Activated B cell treated with CpG ODN at 0.5 μM for 24 hours (primary cell): ENCODE data around the gene TBXA2R. TPM values are rescaled to one million over a fixed set of nuclear protein-coding genes. Genes with fewer than 3 reads are reported as not detected.

ENCODE experiments used
- ATAC-seq: fragments of 200-7000 bp; cut with Tn5 transposase; one replicate; pipeline ENCODE4 v1.10.0; 2021; ENCODE audit warnings: low read depth, mild to moderate bottlenecking, moderate library complexity
- CTCF ChIA-PET: fragments of 350-600 bp; sonication (Branson Sonifier 250); formaldehyde crosslinking; loops from one replicate; lab custom pipeline; 2021; ENCODE audit warnings: antibody characterized with exemption; lab: Charles Lee
- POLR2A ChIA-PET: fragments of 350-600 bp; sonication (Branson Sonifier 250); formaldehyde crosslinking; loops from one replicate; lab custom pipeline; 2021; ENCODE audit warnings: antibody characterized with exemption; lab: Charles Lee
- DNase-seq: peaks from one replicate; pipeline ENCODE4 v3.0.0; 2022
- H3K27ac Mint-ChIP-seq: one replicate; pipeline ENCODE4 v1.8.0; 2020; ENCODE audit warnings: mixed read lengths
- H3K27me3 Mint-ChIP-seq: one replicate; pipeline ENCODE4 v1.8.0; 2021; ENCODE audit warnings: mixed read lengths
- H3K36me3 Mint-ChIP-seq: one replicate; pipeline ENCODE4 v1.8.0; 2021; ENCODE audit warnings: low read depth, mixed read lengths
- H3K4me1 Mint-ChIP-seq: one replicate; pipeline ENCODE4 v1.8.0; 2021; ENCODE audit warnings: mixed read lengths
- H3K4me3 Mint-ChIP-seq: one replicate; pipeline ENCODE4 v1.8.0; 2020; ENCODE audit warnings: mild to moderate bottlenecking, mixed read lengths
- H3K9me3 Mint-ChIP-seq: one replicate; pipeline ENCODE4 v1.8.0; 2020; ENCODE audit warnings: mixed read lengths
- intact Hi-C: fragments of 100-400 bp; cut with micrococcal nuclease; formaldehyde crosslinking; loops from one replicate; pipeline ENCODE4 v1.15.1; 2024
- total RNA-seq: library from RNA; stranded (reverse); gene quantifications from 2 replicates; pipeline ENCODE4 v1.2.3, GENCODE V29; 2022
- TF ChIP-seq, protein P1 (sequence below): fragments of 200-600 bp; IDR thresholded peaks from one replicate; pipeline ENCODE4 v1.8.0; 2022; ENCODE audit warnings: antibody characterized with exemption, mild to moderate bottlenecking

TBXA2R gene
- total RNA-seq, 1 donor from 2014 or later: 0.47 TPM

DNA sequence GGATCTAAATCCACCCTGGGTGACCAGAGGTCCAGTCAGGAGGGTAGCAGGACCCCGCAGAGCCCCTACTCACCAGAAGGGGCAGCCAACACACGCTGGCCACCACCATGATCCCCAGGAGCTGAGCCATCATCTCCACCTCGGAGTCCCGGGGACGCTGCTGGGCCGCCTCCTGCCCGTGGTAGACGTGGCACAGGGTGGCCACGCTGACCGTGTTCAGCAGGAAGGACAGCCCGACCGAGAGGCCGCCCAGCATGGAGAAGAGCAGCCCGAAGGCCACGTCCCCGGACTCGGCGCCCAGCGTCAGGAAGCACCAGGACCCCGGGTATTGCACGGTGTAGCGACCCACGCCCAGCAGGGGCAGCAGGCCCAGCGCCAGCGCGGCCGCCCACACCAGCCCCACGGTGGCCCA, 6.9 kb downstream of the TBXA2R start:
- Mint-ChIP-seq H3K4me3 (no peak overlapping the region), H3K27ac (no peak overlapping the region), H3K4me1 (peaks cover 3% of the 10 kb centered on the region)

DNA sequence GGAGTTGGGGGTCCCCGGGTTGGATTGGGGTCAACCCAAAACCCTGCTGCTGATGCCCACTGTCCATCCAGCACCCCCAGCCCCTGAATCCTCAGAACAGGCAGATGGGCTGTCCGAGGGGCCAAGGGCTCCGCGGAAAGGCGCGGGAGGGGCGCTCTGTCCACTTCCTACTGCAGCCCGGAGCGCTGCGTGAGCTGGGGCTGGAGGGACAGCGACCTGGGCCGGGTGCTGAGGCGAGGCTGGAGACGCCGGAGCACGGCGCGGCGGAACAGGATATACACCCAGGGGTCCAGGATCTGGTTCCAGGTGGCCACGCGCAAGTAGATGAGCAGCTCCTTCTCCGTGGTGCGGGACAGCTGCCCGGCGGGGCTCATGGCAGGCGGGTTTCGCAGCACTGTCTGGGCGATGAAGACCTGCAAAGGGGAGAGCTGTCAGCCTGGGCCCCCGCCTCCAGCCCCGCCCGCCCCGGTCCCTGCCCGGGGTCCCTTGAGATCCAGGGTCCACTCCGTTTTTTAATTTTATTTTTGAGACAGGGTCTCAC, 11.1 kb downstream of the TBXA2R start:
- no peak for ATAC-seq
- no peaks in the 10 kb centered on the region for H3K4me1 Mint-ChIP-seq
- POLR2A ChIA-PET: no interaction called here
- DNase-seq: no peak
- H3K27ac Mint-ChIP-seq: no peak overlapping the region
- no peak overlapping the region for H3K4me3 Mint-ChIP-seq
- no peaks in the 10 kb centered on the region for H3K27me3 Mint-ChIP-seq
- no peaks in the 10 kb centered on the region for H3K9me3 Mint-ChIP-seq
- intact Hi-C loops: no loop called here
- H3K36me3 Mint-ChIP-seq: no peaks in the 10 kb centered on the region
- TF ChIP-seq, protein P1, sequence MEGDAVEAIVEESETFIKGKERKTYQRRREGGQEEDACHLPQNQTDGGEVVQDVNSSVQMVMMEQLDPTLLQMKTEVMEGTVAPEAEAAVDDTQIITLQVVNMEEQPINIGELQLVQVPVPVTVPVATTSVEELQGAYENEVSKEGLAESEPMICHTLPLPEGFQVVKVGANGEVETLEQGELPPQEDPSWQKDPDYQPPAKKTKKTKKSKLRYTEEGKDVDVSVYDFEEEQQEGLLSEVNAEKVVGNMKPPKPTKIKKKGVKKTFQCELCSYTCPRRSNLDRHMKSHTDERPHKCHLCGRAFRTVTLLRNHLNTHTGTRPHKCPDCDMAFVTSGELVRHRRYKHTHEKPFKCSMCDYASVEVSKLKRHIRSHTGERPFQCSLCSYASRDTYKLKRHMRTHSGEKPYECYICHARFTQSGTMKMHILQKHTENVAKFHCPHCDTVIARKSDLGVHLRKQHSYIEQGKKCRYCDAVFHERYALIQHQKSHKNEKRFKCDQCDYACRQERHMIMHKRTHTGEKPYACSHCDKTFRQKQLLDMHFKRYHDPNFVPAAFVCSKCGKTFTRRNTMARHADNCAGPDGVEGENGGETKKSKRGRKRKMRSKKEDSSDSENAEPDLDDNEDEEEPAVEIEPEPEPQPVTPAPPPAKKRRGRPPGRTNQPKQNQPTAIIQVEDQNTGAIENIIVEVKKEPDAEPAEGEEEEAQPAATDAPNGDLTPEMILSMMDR: no peak
- CTCF ChIA-PET: interaction anchor here (0.6 kb wide), 1 partner anchor 28 kb away, joined by 3 read pairs; no protein-coding TSS in a partner anchor

More for the DNA sequence above, 6.9 kb downstream of the TBXA2R start:
- POLR2A ChIA-PET: no interaction called here
- Mint-ChIP-seq H3K27me3 (no peaks in the 10 kb centered on the region), H3K9me3 (no peaks in the 10 kb centered on the region), H3K36me3 (no peaks in the 10 kb centered on the region)
- DNase-seq: no peak
- intact Hi-C loops: no loop called here
- ATAC-seq: no peak
- TF ChIP-seq, protein P1: no peak
- CTCF ChIA-PET: no interaction called here

DNA sequence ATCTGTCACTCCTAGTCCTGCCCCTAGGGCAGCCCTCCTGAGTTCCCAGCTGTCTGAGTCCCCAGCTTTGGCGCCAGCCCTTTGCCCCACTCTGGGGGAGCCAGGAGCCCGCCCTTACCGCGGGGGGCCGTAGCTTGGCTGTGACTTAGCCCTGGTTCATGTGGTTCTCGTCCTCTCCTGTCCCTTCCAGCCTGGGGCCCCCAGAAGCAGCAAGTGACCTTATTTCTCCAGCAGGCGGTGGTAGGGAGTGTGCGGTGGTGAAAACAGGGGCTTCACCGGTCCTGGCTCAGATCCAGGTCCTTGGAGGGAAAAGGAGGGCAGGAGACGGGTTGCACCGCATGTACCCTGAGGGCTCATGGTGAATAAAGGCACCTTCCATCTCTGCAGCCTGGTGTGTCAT, 13.5 kb downstream of the TBXA2R start:
- no peak overlapping the region for H3K27ac Mint-ChIP-seq

DNA sequence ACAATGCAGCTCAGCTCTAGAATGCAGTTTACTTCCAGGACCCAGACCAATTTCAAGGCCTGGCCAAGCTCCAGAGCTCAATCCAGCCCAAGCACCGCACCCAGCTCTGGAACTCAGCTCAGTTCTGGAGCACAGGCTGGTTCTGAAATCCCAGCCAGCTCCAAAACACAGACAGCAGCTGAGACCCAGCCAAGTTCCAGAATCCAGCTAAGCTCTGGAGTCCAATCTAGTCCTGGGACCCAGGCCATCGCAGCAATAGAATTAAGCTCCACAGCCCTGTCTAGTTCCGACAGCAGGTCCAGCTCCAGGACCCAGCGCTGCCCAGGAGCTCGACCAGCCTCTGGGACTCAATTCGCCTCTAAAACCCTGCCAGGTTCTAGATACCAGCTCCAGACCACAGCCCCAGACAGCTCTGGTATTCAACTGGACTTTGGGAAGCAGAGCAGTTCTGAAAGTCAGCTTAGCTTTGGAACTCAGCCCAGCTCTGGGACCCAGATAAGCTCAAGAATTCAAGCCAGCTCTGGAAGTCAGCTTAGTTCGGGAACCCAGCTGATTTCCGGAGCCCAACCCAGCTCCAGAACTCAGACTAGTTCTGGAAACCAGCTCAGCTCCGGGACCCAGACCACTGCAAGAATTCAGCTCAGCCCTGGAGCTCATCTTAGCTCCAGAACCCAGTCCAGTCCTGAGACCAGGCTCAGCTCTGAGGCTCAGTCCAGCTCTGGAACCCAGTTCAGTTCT, 14.6 kb downstream of the TBXA2R start:
- DNase-seq (no peak), ATAC-seq (no peak)
- Mint-ChIP-seq H3K4me1 (no peaks in the 10 kb centered on the region), H3K27me3 (no peaks in the 10 kb centered on the region), H3K9me3 (no peaks in the 10 kb centered on the region), H3K27ac (no peak overlapping the region), H3K36me3 (no peaks in the 10 kb centered on the region), H3K4me3 (no peak overlapping the region)
- ChIA-PET POLR2A (no interaction called here), CTCF (interaction anchor here (1.3 to 1.5 kb wide), 3 partner anchors 15 to 126 kb away, joined by 3 to 6 read pairs (median 3); partner anchors contain the start of gene TBXA2R)
- TF ChIP-seq, protein P1: no peak
- intact Hi-C loops: no loop called here

More for the DNA sequence above, 13.5 kb downstream of the TBXA2R start:
- intact Hi-C loops: no loop called here
- H3K4me1 Mint-ChIP-seq: no peaks in the 10 kb centered on the region
- ATAC-seq (no peak), DNase-seq (no peak)
- ChIA-PET CTCF (no interaction called here), POLR2A (no interaction called here)
- no peaks in the 10 kb centered on the region for H3K27me3 Mint-ChIP-seq
- no peak overlapping the region for H3K4me3 Mint-ChIP-seq
- TF ChIP-seq, protein P1: no peak
- H3K36me3 Mint-ChIP-seq: no peaks in the 10 kb centered on the region
- no peaks in the 10 kb centered on the region for H3K9me3 Mint-ChIP-seq

DNA sequence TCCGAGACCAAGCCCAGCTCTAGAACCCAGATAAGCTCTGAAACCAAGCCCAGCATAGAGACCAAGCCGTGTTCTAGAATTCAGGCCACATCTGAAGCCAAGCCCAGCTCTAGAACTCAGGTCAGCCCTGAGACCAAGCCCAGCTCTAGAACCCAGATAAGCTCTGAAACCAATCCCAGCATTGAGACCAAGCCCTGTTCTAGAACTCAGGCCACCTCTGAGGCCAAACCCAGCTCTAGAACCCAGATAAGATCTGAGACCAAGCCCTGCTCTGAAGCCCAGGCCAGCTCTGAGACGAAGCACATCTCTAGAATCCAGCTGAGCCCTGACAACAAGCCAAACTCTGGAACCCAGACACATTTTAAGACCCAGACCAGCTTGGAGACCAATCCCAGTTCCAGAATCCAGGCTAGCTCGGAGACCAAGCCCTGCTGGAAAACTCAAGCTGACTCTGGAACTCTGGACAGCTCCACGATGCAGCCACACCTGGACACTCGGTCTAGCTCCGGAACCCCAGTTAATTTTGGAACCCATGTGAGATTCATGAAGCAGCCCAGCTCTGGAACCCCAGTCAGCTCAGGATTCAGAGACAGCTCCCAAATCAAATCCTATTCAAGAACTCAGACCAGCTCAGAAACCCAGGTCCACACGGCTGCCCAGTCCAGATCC, 15.6 kb downstream of the TBXA2R start:
- TF ChIP-seq, protein P1: no peak
- H3K27ac Mint-ChIP-seq: no peak overlapping the region
- intact Hi-C loops: no loop called here
- no peaks in the 10 kb centered on the region for H3K4me1 Mint-ChIP-seq
- no peaks in the 10 kb centered on the region for H3K36me3 Mint-ChIP-seq
- no peak overlapping the region for H3K4me3 Mint-ChIP-seq
- CTCF ChIA-PET: interaction anchor here (1.3 to 1.5 kb wide), 2 partner anchors 16 to 127 kb away, joined by 3 read pairs; partner anchors contain the start of gene TBXA2R
- DNase-seq (no peak), ATAC-seq (no peak)
- no peaks in the 10 kb centered on the region for H3K9me3 Mint-ChIP-seq
- POLR2A ChIA-PET: interaction anchor here (0.9 to 1.2 kb wide), 2 partner anchors 14 to 34 kb away, joined by 3 read pairs; no protein-coding TSS in a partner anchor
- no peaks in the 10 kb centered on the region for H3K27me3 Mint-ChIP-seq
